Mesenchymal stem cell (in vitro differentiated cells and primary cell): ENCODE data around the gene IGF2.

Experiments used
- DNase-seq: peaks from one replicate; pipeline ENCODE4 v3.0.0-alpha.2; 2013
- H2AFZ ChIP-seq: one replicate; pipeline ENCODE4 v1.6.1; 2013; ENCODE audit warnings: low read depth, mild to moderate bottlenecking, control low read depth, inconsistent platforms, low read length, moderate library complexity
- H2AK5ac ChIP-seq: 2 replicates; pipeline ENCODE4 v1.6.1; 2013; ENCODE audit warnings: low read length, moderate library complexity, mild to moderate bottlenecking, inconsistent platforms; ENCODE audit not compliant: severe bottlenecking
- H2BK120ac ChIP-seq: one replicate; pipeline ENCODE4 v1.6.1; 2013; ENCODE audit warnings: low read depth, mild to moderate bottlenecking, inconsistent platforms, low read length, moderate library complexity
- H2BK12ac ChIP-seq, 2 experiments: one replicate each; pipeline ENCODE4 v1.6.1; 2013; ENCODE audit warnings: inconsistent platforms in 2 of 2, low read length in 2 of 2, mild to moderate bottlenecking in 2 of 2, moderate library complexity in 2 of 2, control low read depth in 1 of 2
- H2BK15ac ChIP-seq: one replicate; pipeline ENCODE4 v1.6.1; 2013; ENCODE audit warnings: mild to moderate bottlenecking, low read depth, inconsistent platforms; ENCODE audit not compliant: poor library complexity, severe bottlenecking
- H2BK5ac ChIP-seq: 2 replicates; pipeline ENCODE4 v1.6.1; 2013; ENCODE audit warnings: low read depth, mild to moderate bottlenecking, low read length, control low read depth, inconsistent platforms; ENCODE audit not compliant: poor library complexity, severe bottlenecking
- H3K14ac ChIP-seq, 2 experiments: one replicate each; pipeline ENCODE4 v1.6.1; 2013; ENCODE audit warnings: inconsistent platforms in 2 of 2, low read length in 2 of 2, control low read depth in 1 of 2, mild to moderate bottlenecking in 1 of 2, moderate library complexity in 1 of 2
- H3K18ac ChIP-seq, 2 experiments: one replicate each; pipeline ENCODE4 v1.6.1; 2013; ENCODE audit warnings: inconsistent platforms in 2 of 2, low read length in 2 of 2, control low read depth in 1 of 2, low read depth in 1 of 2, mild to moderate bottlenecking in 1 of 2
- H3K23ac ChIP-seq, 2 experiments: one replicate each; pipeline ENCODE4 v1.6.1; 2013; ENCODE audit warnings: inconsistent platforms in 2 of 2, low read length in 2 of 2, mild to moderate bottlenecking in 2 of 2, moderate library complexity in 2 of 2, control low read depth in 1 of 2
- H3K27ac ChIP-seq: 2 replicates; pipeline ENCODE4 v1.5.1; 2013; ENCODE audit warnings: mild to moderate bottlenecking, moderate library complexity, low read length, control low read depth, inconsistent platforms; ENCODE audit not compliant: poor library complexity, severe bottlenecking
- H3K27me3 ChIP-seq, 2 experiments: 2 replicates each; pipeline versions ENCODE4 v1.6.1 to v1.7.0; 2013; ENCODE audit warnings: low read length in 2 of 2, mild to moderate bottlenecking in 2 of 2, moderate library complexity in 2 of 2, control low read depth in 1 of 2, inconsistent platforms in 1 of 2; ENCODE audit not compliant: control insufficient read depth in 1 of 2, insufficient read depth in 1 of 2
- H3K36me3 ChIP-seq, 2 experiments: 2 replicates each; pipeline versions ENCODE4 v1.6.1 to v1.7.0; 2013; ENCODE audit warnings: low read length in 2 of 2, control low read depth in 1 of 2, inconsistent platforms in 1 of 2, low read depth in 1 of 2, mild to moderate bottlenecking in 1 of 2; ENCODE audit not compliant: insufficient read depth in 2 of 2, control insufficient read depth in 1 of 2
- H3K4ac ChIP-seq, 2 experiments: one replicate each; pipeline ENCODE4 v1.6.1; 2013; ENCODE audit warnings: inconsistent platforms in 2 of 2, low read length in 2 of 2, mild to moderate bottlenecking in 2 of 2, moderate library complexity in 2 of 2, control low read depth in 1 of 2, low read depth in 1 of 2
- H3K4me1 ChIP-seq: 2 replicates; pipeline ENCODE4 v1.6.1; 2013; ENCODE audit warnings: low read depth, low read length, control low read depth; ENCODE audit not compliant: control insufficient read depth, insufficient read depth
- H3K4me2 ChIP-seq: 2 replicates; pipeline ENCODE4 v1.6.1; 2013; ENCODE audit warnings: low read length, mild to moderate bottlenecking, inconsistent platforms; ENCODE audit not compliant: poor library complexity, severe bottlenecking
- H3K4me3 ChIP-seq, 2 experiments: 2 replicates each; pipeline versions ENCODE4 v1.5.1 to v1.7.0; 2013; ENCODE audit warnings: low read length in 2 of 2, mild to moderate bottlenecking in 2 of 2, control low read depth in 1 of 2, low read depth in 1 of 2; ENCODE audit not compliant: insufficient read depth in 1 of 2
- H3K79me1 ChIP-seq: replicated peaks from 2 replicates; pipeline ENCODE4 v1.6.1; 2013; ENCODE audit warnings: mild to moderate bottlenecking, control low read depth, low read length, inconsistent platforms; ENCODE audit not compliant: poor library complexity, severe bottlenecking
- H3K9ac ChIP-seq: 2 replicates; pipeline ENCODE4 v1.7.0; 2013; ENCODE audit warnings: mild to moderate bottlenecking, low read length, moderate library complexity
- H3K9me3 ChIP-seq: 2 replicates; pipeline ENCODE4 v1.7.0; 2013; ENCODE audit warnings: mild to moderate bottlenecking, low read length; ENCODE audit not compliant: control insufficient read depth
- H4K8ac ChIP-seq: one replicate; pipeline ENCODE4 v1.6.1; 2013; ENCODE audit warnings: inconsistent platforms, mild to moderate bottlenecking, low read length, moderate library complexity
- H4K91ac ChIP-seq: one replicate; pipeline ENCODE4 v1.6.1; 2013; ENCODE audit warnings: mild to moderate bottlenecking, low read length, inconsistent platforms
- WGBS: methylation state at CpG from one replicate; pipeline ENCODE4 v1.1.7; 2013; ENCODE audit warnings: mixed read lengths; 5-methylcytosine and 5-hydroxymethylcytosine counted together

Gene IGF2

DNA sequence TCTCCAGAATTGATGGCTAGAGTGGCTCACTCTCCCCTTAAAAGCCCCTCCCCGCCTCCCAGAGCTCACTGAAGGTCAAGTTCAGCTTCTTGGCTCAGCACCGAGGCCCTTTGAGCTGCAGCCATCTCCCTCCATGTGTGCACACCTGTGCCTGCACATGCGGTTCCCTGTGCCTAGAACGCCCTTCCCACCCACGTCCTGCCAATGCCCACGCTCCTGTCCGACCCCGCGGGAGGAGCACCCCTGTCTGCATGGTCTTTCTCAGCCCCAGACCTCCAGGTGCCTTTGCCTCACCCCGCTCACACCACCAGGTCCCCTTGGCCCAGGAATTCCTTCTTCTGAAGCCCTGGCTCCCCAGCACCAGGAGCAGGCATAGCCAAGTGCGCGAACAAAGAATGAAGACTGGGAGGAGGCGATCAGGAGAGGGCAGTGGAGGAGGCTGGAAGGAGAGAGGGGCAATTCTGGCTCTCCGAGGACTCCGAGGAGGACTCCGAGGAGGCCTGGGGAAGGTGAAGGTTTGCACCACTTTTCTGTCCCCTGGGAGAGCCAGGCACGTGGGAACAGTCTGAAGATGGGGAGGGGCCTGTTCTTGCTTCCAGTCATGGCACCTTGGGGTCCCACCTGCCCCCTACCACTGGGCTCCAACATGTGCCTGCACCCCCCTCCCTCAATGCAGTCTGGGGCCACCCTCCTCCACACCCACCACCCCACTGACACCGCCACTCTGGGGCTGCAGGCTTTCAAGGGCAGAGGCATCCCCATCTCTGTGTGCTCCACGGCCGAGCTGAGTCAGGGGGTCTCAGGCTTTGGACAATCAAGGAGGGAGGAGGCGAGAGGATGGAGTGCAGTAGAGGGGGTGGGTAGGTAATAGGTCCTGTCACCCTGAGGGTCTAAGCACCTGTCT is 17.7 kb downstream of the IGF2 start:
- H3K27me3 ChIP-seq, result peaks cover 0 to 22% of the 10 kb centered on the region in 2 experiments
- H2AK5ac ChIP-seq, result no peak overlapping the region
- H3K4ac ChIP-seq, result no peak overlapping the region
- WGBS, result 87% methylated on average over 20 of the region's 21 CpGs
- H2BK120ac ChIP-seq, result no peak overlapping the region
- no peak overlapping the region for H3K4me3 ChIP-seq
- H2BK12ac ChIP-seq, result peak overlapping the region in 1 of 2 experiments; percentile 32
- no peak overlapping the region for H3K9ac ChIP-seq
- no peak overlapping the region for H2AFZ ChIP-seq
- no peak overlapping the region for H2BK5ac ChIP-seq
- H4K91ac ChIP-seq, result no peak overlapping the region
- H3K18ac ChIP-seq, result no peak overlapping the region
- no peaks in the 10 kb centered on the region for H3K79me1 ChIP-seq
- H3K14ac ChIP-seq, result no peak overlapping the region
- no peak for DNase-seq
- no peak overlapping the region for H2BK15ac ChIP-seq
- no peak overlapping the region for H3K4me2 ChIP-seq
- H3K4me1 ChIP-seq, result peaks cover 18% of the 10 kb centered on the region
- H3K23ac ChIP-seq, result no peak overlapping the region
- no peaks in the 10 kb centered on the region for H3K36me3 ChIP-seq
- H3K27ac ChIP-seq, result no peak overlapping the region
- H4K8ac ChIP-seq, result no peak overlapping the region
- peaks cover 19% of the 10 kb centered on the region for H3K9me3 ChIP-seq

DNA sequence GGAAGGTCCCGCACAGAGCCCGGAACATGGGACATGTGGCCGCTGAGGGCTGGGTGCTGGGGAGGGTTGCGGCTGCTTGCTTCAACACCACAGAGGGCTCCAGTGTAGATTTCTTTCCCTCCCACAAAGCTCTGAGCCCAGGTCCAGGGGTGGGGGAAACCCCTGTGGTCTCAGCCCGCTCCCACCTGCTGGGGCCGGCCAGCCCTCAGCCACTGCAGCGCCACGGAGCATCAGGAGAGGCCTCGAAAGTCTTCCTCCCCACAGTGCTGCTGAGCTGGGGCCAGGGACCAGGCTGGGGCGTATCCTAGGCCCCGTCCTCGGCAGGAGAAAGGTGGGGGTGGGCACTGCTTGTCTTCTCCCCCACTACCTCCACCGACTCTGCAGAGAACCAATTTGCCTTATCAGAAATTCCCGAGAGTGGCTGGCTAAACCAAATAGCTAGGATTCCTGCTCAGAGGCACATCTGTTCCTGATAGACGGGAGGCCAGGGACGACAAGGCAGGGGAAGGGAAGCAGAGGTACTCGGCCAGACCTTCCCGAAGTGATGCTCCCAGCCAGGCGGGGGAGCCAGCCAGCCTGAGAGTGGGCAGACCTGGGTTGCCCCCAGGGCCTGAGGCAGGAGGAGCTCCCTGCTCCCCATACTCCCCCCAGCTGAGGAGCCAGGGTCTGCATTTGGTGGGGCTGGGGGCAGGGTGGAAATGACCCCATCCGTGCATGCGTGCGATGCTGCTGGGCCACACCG is 18.7 kb downstream of the IGF2 start:
- Histone ChIP-seq H3K4me1 (peaks cover 18% of the 10 kb centered on the region), H2AFZ (no peak overlapping the region), H3K36me3 (no peaks in the 10 kb centered on the region), H2BK5ac (no peak overlapping the region), H2BK12ac (no peak overlapping the region), H3K23ac (no peak overlapping the region), H4K91ac (no peak overlapping the region), H2BK120ac (no peak overlapping the region), H3K27me3 (peaks cover 0 to 22% of the 10 kb centered on the region in 2 experiments), H3K4me2 (no peak overlapping the region), H3K14ac (no peak overlapping the region), H3K9ac (no peak overlapping the region), H2BK15ac (no peak overlapping the region), H3K27ac (no peak overlapping the region), H3K9me3 (peaks cover 28% of the 10 kb centered on the region), H3K4me3 (no peak overlapping the region), H3K79me1 (no peaks in the 10 kb centered on the region), H2AK5ac (no peak overlapping the region), H3K4ac (no peak overlapping the region), H3K18ac (peak overlapping the region in 1 of 2 experiments; percentile 1), H4K8ac (no peak overlapping the region)
- 57% methylated on average over 23 of the region's 23 CpGs for WGBS
- DNase-seq, result no peak

DNA sequence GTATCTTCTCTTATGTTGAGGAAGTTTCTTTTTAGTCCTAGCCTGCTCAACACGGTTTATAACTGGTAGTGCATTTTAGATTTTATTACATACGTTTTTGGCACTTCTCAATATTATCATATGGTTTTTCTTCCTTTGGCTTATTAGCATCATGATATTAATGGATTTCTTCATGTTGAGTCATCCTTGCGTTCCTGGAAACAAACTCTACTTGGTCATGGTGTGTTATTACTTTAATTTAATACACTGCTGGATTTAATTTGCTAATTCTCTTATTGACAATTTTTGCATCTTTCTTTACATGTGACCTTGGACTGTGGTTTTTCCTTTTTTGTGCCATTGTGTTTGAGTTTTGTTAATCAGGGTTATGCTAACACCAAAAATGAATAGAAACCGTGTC is 20.5 kb downstream of the IGF2 start:
- no peak overlapping the region for H2BK15ac ChIP-seq
- no peak overlapping the region for H2AFZ ChIP-seq
- H4K91ac ChIP-seq, result no peak overlapping the region
- peaks cover 0 to 33% of the 10 kb centered on the region in 2 experiments for H3K27me3 ChIP-seq
- no peak overlapping the region for H3K27ac ChIP-seq
- no peak overlapping the region for H3K4me3 ChIP-seq
- DNase-seq, result no peak
- no peak overlapping the region for H2AK5ac ChIP-seq
- no peaks in the 10 kb centered on the region for H3K79me1 ChIP-seq
- no CpG with 5 or more reads among the region's 4 CpGs for WGBS
- H3K4ac ChIP-seq, result no peak overlapping the region
- H3K23ac ChIP-seq, result no peak overlapping the region
- H3K18ac ChIP-seq, result no peak overlapping the region
- H3K14ac ChIP-seq, result no peak overlapping the region
- H3K36me3 ChIP-seq, result peaks cover 0 to 4% of the 10 kb centered on the region in 2 experiments
- H3K4me2 ChIP-seq, result no peak overlapping the region
- no peak overlapping the region for H2BK120ac ChIP-seq
- no peak overlapping the region for H4K8ac ChIP-seq
- H3K9me3 ChIP-seq, result peaks cover 31% of the 10 kb centered on the region
- H3K4me1 ChIP-seq, result peaks cover 18% of the 10 kb centered on the region
- no peak overlapping the region for H2BK5ac ChIP-seq
- H2BK12ac ChIP-seq, result no peak overlapping the region
- H3K9ac ChIP-seq, result no peak overlapping the region

DNA sequence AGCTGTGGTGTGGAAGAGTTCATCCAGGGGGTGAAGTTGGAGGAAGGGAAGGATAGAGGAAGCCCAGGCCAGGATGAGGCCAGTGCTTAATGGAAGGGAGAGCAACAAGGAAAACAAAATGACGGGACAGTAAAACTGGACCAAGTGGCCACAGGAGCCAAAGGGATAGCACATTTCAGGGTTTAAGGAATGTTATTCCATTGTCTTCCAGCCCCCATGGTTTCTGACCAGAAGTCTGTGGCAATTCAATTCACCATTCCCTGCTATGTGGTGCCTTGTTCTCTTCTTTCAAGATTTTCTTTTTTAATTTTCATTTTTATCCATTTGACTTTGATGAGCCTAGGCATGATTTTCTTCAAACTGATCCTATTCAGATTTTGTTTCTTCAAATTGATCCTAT is 22.5 kb downstream of the IGF2 start:
- no peak overlapping the region for H2AK5ac ChIP-seq
- no peak overlapping the region for H3K4me3 ChIP-seq
- no peak overlapping the region for H3K9ac ChIP-seq
- no peak overlapping the region for H3K27ac ChIP-seq
- no peak overlapping the region for H4K91ac ChIP-seq
- no peak overlapping the region for H3K4me2 ChIP-seq
- H3K36me3 ChIP-seq, result peaks cover 0 to 4% of the 10 kb centered on the region in 2 experiments
- WGBS, result 90% methylated on average over 1 of the region's 1 CpG
- DNase-seq, result no peak
- no peak overlapping the region for H4K8ac ChIP-seq
- H3K27me3 ChIP-seq, result peaks cover 0 to 34% of the 10 kb centered on the region in 2 experiments
- H2BK5ac ChIP-seq, result no peak overlapping the region
- H3K79me1 ChIP-seq, result no peaks in the 10 kb centered on the region
- H2BK120ac ChIP-seq, result no peak overlapping the region
- no peak overlapping the region for H3K18ac ChIP-seq
- peaks cover 31% of the 10 kb centered on the region for H3K9me3 ChIP-seq
- H3K4me1 ChIP-seq, result peaks cover 4% of the 10 kb centered on the region
- no peak overlapping the region for H3K23ac ChIP-seq
- no peak overlapping the region for H3K4ac ChIP-seq
- no peak overlapping the region for H2BK15ac ChIP-seq
- no peak overlapping the region for H2BK12ac ChIP-seq
- no peak overlapping the region for H2AFZ ChIP-seq
- no peak overlapping the region for H3K14ac ChIP-seq
